GM12878 (cell line): ENCODE measurements around the gene SPIRE1. TPM values are rescaled to one million over a fixed set of nuclear protein-coding genes. Genes with fewer than 3 reads are reported as not detected.

Experiments used
- ATAC-seq: fragments of 200-7000 bp; cut with Tn5 transposase; 3 replicates; pipeline ENCODE4 v1.9.1; 2020; ENCODE audit warnings: mild to moderate bottlenecking, moderate library complexity
- BruUV-seq: library from RNA; stranded (reverse); fragments of 400-500 nt; replicated peaks from 2 replicates; lab custom pipeline; 2021; lab: Mats Ljungman, UMichigan
- CTCF ChIA-PET: fragments of 300-600 bp; sonication (Branson Sonifier 250); formaldehyde crosslinking; extraction: SDS; loops from one replicate; lab custom pipeline; 2021; ENCODE audit warnings: inconsistent platforms; lab: Yijun Ruan, JAX
- POLR2A ChIA-PET: fragments of 350-600 bp; formaldehyde crosslinking; extraction: SDS; loops from one replicate; lab custom pipeline; 2021; ENCODE audit warnings: inconsistent platforms; lab: Charles Lee
- RAD21 ChIA-PET: fragments of 300-600 bp; sonication (Branson Sonifier 250); formaldehyde crosslinking; loops from one replicate; lab custom pipeline; 2023; ENCODE audit warnings: antibody characterized with exemption; ENCODE audit not compliant: unreplicated experiment; lab: Charles Lee
- SMC1A ChIA-PET: fragments of 300-600 bp; sonication (Branson Sonifier 250); formaldehyde crosslinking; loops from one replicate; lab custom pipeline; 2023; ENCODE audit not compliant: unreplicated experiment, uncharacterized antibody; lab: Charles Lee
- DNase-seq: peaks from one replicate; pipeline ENCODE4 v3.0.0-alpha.2; 2011; ENCODE audit warnings: low read depth, low spot score
- FAIRE-seq: peaks from 3 replicates; lab custom pipeline; 2011; peaks lifted over from hg19 to GRCh38; lab: Jason Lieb, UNC
- H2AFZ ChIP-seq: 2 replicates; pipeline ENCODE4 v1.6.0; 2011; ENCODE audit warnings: low read depth, low read length, control low read depth; ENCODE audit not compliant: control insufficient read depth
- H3K27ac ChIP-seq: 2 replicates; pipeline ENCODE4 v1.5.1; 2011; ENCODE audit warnings: control low read depth; ENCODE audit not compliant: control insufficient read depth, insufficient read depth
- H3K27me3 ChIP-seq, 2 experiments: replicated peaks in 1 of 2; 2 replicates each; pipeline versions ENCODE4 v1.6.0 to v1.6.1; 2011; ENCODE audit warnings: low read length in 1 of 2; ENCODE audit not compliant: control insufficient read depth in 2 of 2, insufficient read depth in 2 of 2
- H3K36me3 ChIP-seq, 2 experiments: 2 replicates each; pipeline ENCODE4 v1.5.1; 2011; ENCODE audit warnings: low read length in 1 of 2; ENCODE audit not compliant: control insufficient read depth in 2 of 2, insufficient read depth in 2 of 2
- H3K4me1 ChIP-seq: 2 replicates; pipeline ENCODE4 v1.6.1; 2011; ENCODE audit warnings: mild to moderate bottlenecking, low read length, moderate library complexity, mixed read lengths; ENCODE audit not compliant: control insufficient read depth, insufficient read depth
- H3K4me2 ChIP-seq: 2 replicates; pipeline ENCODE4 v1.6.0; 2011; ENCODE audit warnings: control low read depth; ENCODE audit not compliant: control insufficient read depth, insufficient read depth
- H3K4me3 ChIP-seq: fragments of 200-600 bp; sonication (generic); 2 replicates; pipeline ENCODE4 v1.5.1; 2016
- H3K79me2 ChIP-seq: 2 replicates; pipeline ENCODE4 v1.6.0; 2011; ENCODE audit warnings: low read length; ENCODE audit not compliant: control insufficient read depth, insufficient read depth
- H3K9ac ChIP-seq: 2 replicates; pipeline ENCODE4 v1.8.0; 2011; ENCODE audit warnings: low read length, control low read depth, mixed read lengths; ENCODE audit not compliant: control insufficient read depth, insufficient read depth
- H3K9me3 ChIP-seq: replicated peaks from 3 replicates; pipeline ENCODE4 v1.5.1; 2011; ENCODE audit warnings: mild to moderate bottlenecking, low read length; ENCODE audit not compliant: control insufficient read depth, insufficient read depth
- H4K20me1 ChIP-seq: 2 replicates; pipeline ENCODE4 v1.6.0; 2011; ENCODE audit not compliant: control insufficient read depth, insufficient read depth
- BCLAF1 ChIP-seq: fragments of 450-650 bp; IDR thresholded peaks from 2 replicates; pipeline ENCODE4 v1.6.1; 2017; ENCODE audit warnings: antibody characterized with exemption, mild to moderate bottlenecking, moderate library complexity
- MAX ChIP-seq: IDR thresholded peaks from 2 replicates; pipeline ENCODE4 v1.6.1; 2012; ENCODE audit warnings: low read depth, low read length, improper control_type of control experiment
- PKNOX1 ChIP-seq: fragments of 450-650 bp; IDR thresholded peaks from 2 replicates; pipeline ENCODE4 v1.6.1; 2016; ENCODE audit warnings: mild to moderate bottlenecking
- RELB ChIP-seq: fragments of 450-650 bp; IDR thresholded peaks from 2 replicates; pipeline ENCODE4 v1.6.1; 2017; ENCODE audit warnings: low read depth, mild to moderate bottlenecking, moderate library complexity
- TARDBP ChIP-seq: IDR thresholded peaks from 2 replicates; pipeline ENCODE4 v1.6.1; 2016; ENCODE audit warnings: borderline replicate concordance
- WGBS: methylation state at CpG from one replicate; pipeline ENCODE4 v1.1.6; 2016; ENCODE audit warnings: low lambda C conversion rate; ENCODE audit not compliant: insufficient replicate concordance, insufficient coverage; ENCODE audit errors: missing lambda C conversion rate; 5-methylcytosine and 5-hydroxymethylcytosine counted together
- in situ Hi-C: fragments of 300-500 bp; cut with MboI; formaldehyde crosslinking; loops from 9 replicates; pipeline ENCODE4 v1.14.3; 2018; ENCODE audit warnings: mixed read lengths
- intact Hi-C: fragments of 100-400 bp; cut with micrococcal nuclease; formaldehyde crosslinking; loops from one replicate; pipeline ENCODE4 v1.14.2; 2022; ENCODE audit not compliant: unreplicated experiment
- polyA plus RNA-seq, 11 experiments: library from polyadenylated mRNA; depleted of rRNA in 4 of 11; unstranded in 6 of 11; stranded (reverse) in 5 of 11; fragments of >200 nt; fragmentation: Nextera tagmentation in 4 of 11; fragmentation: Illumina TruSeq in 1 of 11; extraction: Ambion mirVana in 4 of 11; extraction: Trizol in 1 of 11; gene quantifications; 1 replicate in 1 of 11; 2 replicates in 10 of 11; pipeline versions ENCODE4 v1.2.1 to v1.2.3, GENCODE V29; 2011 to 2016; ENCODE audit warnings: inconsistent platforms in 2 of 11, missing spikeins in 2 of 11, low read depth in 1 of 11
- total RNA-seq, 4 experiments: library from RNA; depleted of rRNA in 3 of 4; stranded (reverse); fragments of >200 nt in 3 of 4; fragmentation: Illumina TruSeq in 1 of 4; extraction: Trizol in 1 of 4; gene quantifications; 2 replicates each; pipeline versions ENCODE4 v1.2.1 to v1.2.3, GENCODE V29; 2013 to 2021

SPIRE1 gene
- total and polyA plus RNA-seq, 10 of the 15 experiments (the other 5 are each of a cell fraction or from before 2014, with no cell fraction given) = 0.18 to 9.2 (median 4.3) TPM

GRCh38 chr18:12625241-12625640 is 32.7 kb downstream of the SPIRE1 start:
- Histone ChIP-seq H3K9me3 (no peaks in the 10 kb centered on the region), H3K4me2 (no peak overlapping the region), H2AFZ (no peak overlapping the region), H3K27ac (no peak overlapping the region), H3K4me3 (no peak overlapping the region)
- ATAC-seq = no peak
- no TSS peak for BruUV-seq
- FAIRE-seq = no peak
- ChIA-PET SMC1A (no interaction called here), POLR2A (no interaction called here)
- TF ChIP-seq PKNOX1 (no peak), MAX (no peak), BCLAF1 (no peak), TARDBP (no peak), RELB (no peak)
- TF ChIP-seq, all 136 proteins: peak for 0
- Histone ChIP-seq H4K20me1 (no peaks in the 10 kb centered on the region), H3K79me2 (no peaks in the 10 kb centered on the region), H3K9ac (no peak overlapping the region), H3K27me3 (no peaks in the 10 kb centered on the region), H3K4me1 (no peaks in the 10 kb centered on the region), H3K36me3 (no peaks in the 10 kb centered on the region)
- no peak for DNase-seq
- intact Hi-C loops (no loop called here), in situ Hi-C loops (no loop called here)
- WGBS = 92% methylated on average over 4 of the region's 4 CpGs
- RAD21 ChIA-PET = no interaction called here
- CTCF ChIA-PET = no interaction called here
